OCI-LY7 (cell line): Measurements from ENCODE around the gene IL13RA2.

Experiments
- EZH2phosphoT487 ChIP-seq: fragments of 200-600 bp; sonication (generic); IDR thresholded peaks from 2 replicates; pipeline ENCODE4 v1.6.1; 2018; ENCODE audit warnings: low read depth, borderline replicate concordance, mild to moderate bottlenecking, mixed run types, antibody characterized with exemption, low read length, moderate library complexity, mixed read lengths
- TF ChIP-seq, protein P1 (sequence below): fragments of 200-600 bp; sonication (generic); conservative IDR thresholded peaks from 2 replicates; pipeline ENCODE4 v1.5.1; 2014; ENCODE audit warnings: mild to moderate bottlenecking, antibody characterized with exemption, low read length, moderate library complexity, mixed read lengths

DNA sequence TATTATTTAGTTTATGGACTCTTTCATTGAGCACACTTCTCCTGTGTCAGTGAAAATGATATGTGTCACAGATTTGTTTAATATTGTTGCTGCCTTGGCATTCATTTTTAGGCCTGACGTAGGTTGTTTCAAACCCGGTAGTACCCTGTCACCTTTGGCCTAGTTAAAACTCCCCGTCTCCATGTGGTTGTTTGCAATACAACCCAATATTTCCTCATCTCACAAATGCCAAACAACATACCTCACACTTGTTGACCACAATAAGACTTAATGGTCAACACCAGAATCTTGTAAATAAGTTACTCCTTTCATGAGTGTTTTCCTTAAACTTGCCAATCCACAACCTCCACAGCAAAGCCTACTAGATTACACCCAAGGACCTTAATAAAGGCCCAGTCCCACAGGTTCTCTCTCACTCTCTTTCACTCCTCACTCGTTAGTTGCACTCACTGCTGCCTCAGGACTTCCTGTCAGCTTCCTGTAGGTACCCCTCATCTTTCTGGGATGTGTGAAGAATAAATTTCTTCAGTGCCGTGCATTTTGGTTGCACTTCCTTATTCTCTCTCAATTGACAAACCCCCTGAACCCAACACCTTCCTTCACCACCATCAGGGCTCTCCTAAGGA is 31.3 kb downstream of the IL13RA2 start:
- TF ChIP-seq, protein P1, sequence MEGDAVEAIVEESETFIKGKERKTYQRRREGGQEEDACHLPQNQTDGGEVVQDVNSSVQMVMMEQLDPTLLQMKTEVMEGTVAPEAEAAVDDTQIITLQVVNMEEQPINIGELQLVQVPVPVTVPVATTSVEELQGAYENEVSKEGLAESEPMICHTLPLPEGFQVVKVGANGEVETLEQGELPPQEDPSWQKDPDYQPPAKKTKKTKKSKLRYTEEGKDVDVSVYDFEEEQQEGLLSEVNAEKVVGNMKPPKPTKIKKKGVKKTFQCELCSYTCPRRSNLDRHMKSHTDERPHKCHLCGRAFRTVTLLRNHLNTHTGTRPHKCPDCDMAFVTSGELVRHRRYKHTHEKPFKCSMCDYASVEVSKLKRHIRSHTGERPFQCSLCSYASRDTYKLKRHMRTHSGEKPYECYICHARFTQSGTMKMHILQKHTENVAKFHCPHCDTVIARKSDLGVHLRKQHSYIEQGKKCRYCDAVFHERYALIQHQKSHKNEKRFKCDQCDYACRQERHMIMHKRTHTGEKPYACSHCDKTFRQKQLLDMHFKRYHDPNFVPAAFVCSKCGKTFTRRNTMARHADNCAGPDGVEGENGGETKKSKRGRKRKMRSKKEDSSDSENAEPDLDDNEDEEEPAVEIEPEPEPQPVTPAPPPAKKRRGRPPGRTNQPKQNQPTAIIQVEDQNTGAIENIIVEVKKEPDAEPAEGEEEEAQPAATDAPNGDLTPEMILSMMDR, result no peak
- TF ChIP-seq EZH2phosphoT487, result no peak
